SK-N-SH treated with all-trans-retinoic acid at 6 μM for 48 hours (cell line): Measurements from ENCODE around the gene TAOK3.

Experiments
- ARNTL ChIP-seq: fragments of 450-650 bp; formaldehyde crosslinking; IDR thresholded peaks from 2 replicates; pipeline ENCODE4 v1.5.0; 2020; ENCODE audit warnings: low read depth, mild to moderate bottlenecking, moderate library complexity, borderline replicate concordance
- BACH2 ChIP-seq: fragments of 250-450 bp; sonication (Bioruptor Pico); IDR thresholded peaks from 2 replicates; pipeline ENCODE4 v1.9.0; 2021; ENCODE audit warnings: mild to moderate bottlenecking, borderline replicate concordance
- CREB5 ChIP-seq: fragments of 250-450 bp; sonication (Bioruptor Pico); IDR thresholded peaks from 2 replicates; pipeline ENCODE4 v1.5.1; 2020; ENCODE audit warnings: low read depth, mild to moderate bottlenecking, moderate library complexity
- CSDC2 ChIP-seq: fragments of 250-450 bp; sonication (Bioruptor Pico); IDR thresholded peaks from 2 replicates; pipeline ENCODE4 v1.5.0; 2020; ENCODE audit warnings: mild to moderate bottlenecking, moderate library complexity
- ESRRG ChIP-seq: fragments of 250-450 bp; sonication (Bioruptor Pico); IDR thresholded peaks from 2 replicates; pipeline ENCODE4 v1.6.1; 2021; ENCODE audit warnings: mild to moderate bottlenecking
- OSR1 ChIP-seq: fragments of 250-450 bp; sonication (Bioruptor Pico); IDR thresholded peaks from 2 replicates; pipeline ENCODE4 v1.8.0; 2022; ENCODE audit warnings: moderate library complexity, mild to moderate bottlenecking, inconsistent platforms
- PPARA ChIP-seq: fragments of 250-450 bp; sonication (Bioruptor Pico); IDR thresholded peaks from 2 replicates; pipeline ENCODE4 v1.5.0; 2020; ENCODE audit warnings: mild to moderate bottlenecking, borderline replicate concordance
- TCF4 ChIP-seq: fragments of 250-450 bp; sonication (Bioruptor Pico); IDR thresholded peaks from 2 replicates; pipeline ENCODE4 v1.8.0; 2021; ENCODE audit warnings: mild to moderate bottlenecking, moderate library complexity, borderline replicate concordance
- ZC3H10 ChIP-seq: fragments of 250-450 bp; sonication (Bioruptor Pico); IDR thresholded peaks from 2 replicates; pipeline ENCODE4 v1.5.1; 2021; ENCODE audit warnings: mild to moderate bottlenecking, moderate library complexity
- ZFP3 ChIP-seq: fragments of 250-450 bp; sonication (Bioruptor Pico); IDR thresholded peaks from 2 replicates; pipeline ENCODE4 v1.5.0; 2020; ENCODE audit warnings: mild to moderate bottlenecking, moderate library complexity
- ZFP30 ChIP-seq: fragments of 450-650 bp; formaldehyde crosslinking; IDR thresholded peaks from 2 replicates; pipeline ENCODE4 v1.5.0; 2022; ENCODE audit warnings: mild to moderate bottlenecking, moderate library complexity
- ZNF565 ChIP-seq: fragments of 450-650 bp; formaldehyde crosslinking; conservative IDR thresholded peaks from 2 replicates; pipeline ENCODE4 v1.5.0; 2020; ENCODE audit warnings: low read depth, mild to moderate bottlenecking, moderate library complexity
- ZNF8 ChIP-seq: fragments of 450-650 bp; formaldehyde crosslinking; IDR thresholded peaks from 2 replicates; pipeline ENCODE4 v1.5.0; 2020; ENCODE audit warnings: mild to moderate bottlenecking, moderate library complexity

- TF ChIP-seq ARNTL (CRISPR knock-in tag): no peak
- TF ChIP-seq ZFP30 (CRISPR knock-in tag): no peak
- TF ChIP-seq ZC3H10 (CRISPR knock-in tag): no peak
- TF ChIP-seq TCF4 (CRISPR knock-in tag): no peak
- TF ChIP-seq OSR1 (CRISPR knock-in tag): no peak
- TF ChIP-seq PPARA (CRISPR knock-in tag): no peak
- no peak for TF ChIP-seq ZNF565 (CRISPR knock-in tag)
- TF ChIP-seq ZFP3 (CRISPR knock-in tag): no peak
- no peak for TF ChIP-seq BACH2 (CRISPR knock-in tag)
- no peak for TF ChIP-seq CSDC2 (CRISPR knock-in tag)
- no peak for TF ChIP-seq ESRRG
- TF ChIP-seq ZNF8 (CRISPR knock-in tag): no peak
- no peak for TF ChIP-seq CREB5 (CRISPR knock-in tag)
These were observed 44.0 kb downstream of the TAOK3 start for GRCh38 chr12:118328486-118329330.
